ENCODE measurements around the gene HRK.

GRCh38 chr12:116876151-116876869 is 4.9 kb downstream of the HRK start:
- TF ChIP-seq CTCF (conservative IDR thresholded peaks at IDR 0.05; ENCODE audit: low read depth, low read length) = no peak
- TF ChIP-seq EZH2phosphoT487 (IDR thresholded peaks at IDR 0.05; ENCODE audit: borderline replicate concordance, low read length) = no peak

All from PC-3 (cell line).